Esophagus mucosa (tissue), 1 donor: ENCODE measurements around the gene HBM. TPM values are rescaled to one million over a fixed set of nuclear protein-coding genes. Genes with fewer than 3 reads are reported as not detected.
"Not testable (repeated sequence)": the region's sequence is repeated elsewhere in the genome, so short reads cannot be mapped to it uniquely, and the experiment has no call there.

Experiments used
- ATAC-seq: fragments of 200-7000 bp; cut with Tn5 transposase; one replicate; pipeline ENCODE4 v1.9.1; 2020
- total RNA-seq: library from RNA; stranded (reverse); gene quantifications from one replicate; pipeline ENCODE4 v1.2.4, GENCODE V29; 2023
- donor health status: DM: yes; HTN: yes; CAD: no.

HBM gene
- total RNA-seq, 1 donor from 2014 or later, result not detected

DNA sequence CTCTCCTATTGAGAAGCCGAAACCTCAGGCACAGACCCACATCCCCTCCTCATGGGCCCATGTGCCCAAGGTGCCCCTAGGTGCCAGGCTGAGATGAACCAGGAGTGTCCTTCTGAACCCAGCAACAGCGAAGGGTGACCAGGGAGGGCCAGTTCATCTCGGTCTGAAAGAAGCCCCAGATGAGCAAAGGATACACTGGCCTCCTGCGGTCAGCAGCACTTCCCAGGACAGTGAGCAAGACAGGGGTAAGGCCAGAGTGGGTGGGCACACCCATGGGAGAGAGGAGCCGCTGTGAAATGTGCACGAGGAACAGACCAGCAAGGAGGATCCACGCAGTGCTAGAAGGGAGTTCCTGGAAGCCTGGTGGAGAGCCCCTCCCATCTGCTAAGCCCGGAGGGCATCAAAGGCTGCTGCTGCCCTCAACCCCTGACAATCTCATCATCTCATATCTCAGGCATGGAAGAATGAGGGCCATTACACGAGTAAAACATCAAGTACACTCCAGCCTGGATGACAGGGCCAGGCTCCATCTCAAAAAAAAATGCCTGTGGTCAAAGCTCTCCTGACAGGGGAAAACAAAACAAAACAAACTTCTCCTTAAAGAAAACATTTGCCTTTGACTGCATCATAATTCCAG is 16.6 kb upstream of the HBM start:
- ATAC-seq, result no peak

DNA sequence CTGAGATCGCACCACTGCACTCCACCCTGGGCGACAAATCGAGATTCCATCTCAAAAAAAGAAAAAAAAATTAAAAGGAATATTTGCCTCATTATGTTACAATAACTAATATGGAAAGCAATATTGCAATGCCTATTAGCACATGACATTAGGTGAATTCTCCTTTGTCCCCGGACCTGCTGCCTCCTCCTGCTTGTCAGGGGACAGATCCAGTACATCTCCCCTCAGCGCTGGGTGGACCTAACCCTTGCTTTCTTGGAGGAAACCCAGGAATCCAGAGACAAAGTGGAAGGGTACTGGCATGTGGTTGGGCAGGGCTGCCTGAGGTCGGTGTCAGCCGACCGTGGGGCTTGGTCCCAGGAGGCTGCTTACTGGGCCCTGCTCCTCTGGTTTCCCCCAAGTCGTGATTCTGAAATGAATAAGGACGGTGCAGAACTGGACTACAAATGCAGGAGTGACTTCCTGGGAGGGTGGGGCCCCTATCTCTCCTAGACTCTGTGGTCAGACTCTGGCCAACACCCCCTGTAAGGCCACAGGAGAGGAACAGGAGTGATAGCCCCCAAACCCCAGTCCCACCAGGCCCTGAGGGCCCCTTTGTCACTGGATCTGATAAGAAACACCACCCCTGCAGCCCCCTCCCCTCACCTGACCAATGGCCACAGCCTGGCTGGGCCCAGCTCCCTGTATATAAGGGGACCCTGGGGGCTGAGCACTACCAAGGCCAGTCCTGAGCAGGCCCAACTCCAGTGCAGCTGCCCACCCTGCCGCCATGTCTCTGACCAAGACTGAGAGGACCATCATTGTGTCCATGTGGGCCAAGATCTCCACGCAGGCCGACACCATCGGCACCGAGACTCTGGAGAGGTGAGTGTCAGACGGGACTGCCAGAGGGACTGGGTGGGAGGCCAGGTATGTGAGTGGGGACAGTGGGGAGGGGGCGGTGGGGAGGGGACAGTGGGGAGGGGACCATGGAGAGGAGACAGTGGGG is 13.3 kb upstream of the HBM start, which contains the start of gene HBZ:
TSS of gene HBZ (plus strand) at position 504 of the 988 bp plus-strand sequence. CDS start at position 770, 266 bp downstream.
- ATAC-seq, result peak; percentile 42

GRCh38 chr16:153129-153521 is 12.7 kb upstream of the HBM start:
- ATAC-seq, result peak; percentile 44

DNA sequence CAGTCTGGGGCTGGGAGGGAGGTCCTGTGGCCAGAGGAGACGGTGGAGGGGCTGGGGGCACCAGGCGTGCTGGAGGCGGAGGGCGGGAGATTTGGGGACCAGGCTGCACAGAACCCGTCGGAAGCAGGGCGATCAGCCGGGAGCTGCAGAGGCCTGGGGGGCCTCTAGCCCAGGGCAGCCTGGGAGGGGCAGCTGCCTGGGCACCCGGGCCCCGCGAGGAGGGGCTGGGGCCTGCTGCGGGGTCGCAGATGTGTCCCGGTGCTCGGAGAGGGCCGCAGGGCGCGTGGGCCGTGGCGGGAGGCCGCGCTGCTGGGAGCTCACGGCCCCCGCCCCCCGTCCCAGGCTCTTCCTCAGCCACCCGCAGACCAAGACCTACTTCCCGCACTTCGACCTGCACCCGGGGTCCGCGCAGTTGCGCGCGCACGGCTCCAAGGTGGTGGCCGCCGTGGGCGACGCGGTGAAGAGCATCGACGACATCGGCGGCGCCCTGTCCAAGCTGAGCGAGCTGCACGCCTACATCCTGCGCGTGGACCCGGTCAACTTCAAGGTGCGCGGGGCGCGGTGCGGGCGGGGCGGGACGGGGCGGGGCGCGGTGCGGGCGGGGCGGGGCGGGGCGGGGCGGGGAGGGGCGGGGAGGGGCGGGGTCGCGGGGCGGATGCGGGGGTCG is 12.1 kb upstream of the HBM start:
- peak; percentile 48 for ATAC-seq

DNA sequence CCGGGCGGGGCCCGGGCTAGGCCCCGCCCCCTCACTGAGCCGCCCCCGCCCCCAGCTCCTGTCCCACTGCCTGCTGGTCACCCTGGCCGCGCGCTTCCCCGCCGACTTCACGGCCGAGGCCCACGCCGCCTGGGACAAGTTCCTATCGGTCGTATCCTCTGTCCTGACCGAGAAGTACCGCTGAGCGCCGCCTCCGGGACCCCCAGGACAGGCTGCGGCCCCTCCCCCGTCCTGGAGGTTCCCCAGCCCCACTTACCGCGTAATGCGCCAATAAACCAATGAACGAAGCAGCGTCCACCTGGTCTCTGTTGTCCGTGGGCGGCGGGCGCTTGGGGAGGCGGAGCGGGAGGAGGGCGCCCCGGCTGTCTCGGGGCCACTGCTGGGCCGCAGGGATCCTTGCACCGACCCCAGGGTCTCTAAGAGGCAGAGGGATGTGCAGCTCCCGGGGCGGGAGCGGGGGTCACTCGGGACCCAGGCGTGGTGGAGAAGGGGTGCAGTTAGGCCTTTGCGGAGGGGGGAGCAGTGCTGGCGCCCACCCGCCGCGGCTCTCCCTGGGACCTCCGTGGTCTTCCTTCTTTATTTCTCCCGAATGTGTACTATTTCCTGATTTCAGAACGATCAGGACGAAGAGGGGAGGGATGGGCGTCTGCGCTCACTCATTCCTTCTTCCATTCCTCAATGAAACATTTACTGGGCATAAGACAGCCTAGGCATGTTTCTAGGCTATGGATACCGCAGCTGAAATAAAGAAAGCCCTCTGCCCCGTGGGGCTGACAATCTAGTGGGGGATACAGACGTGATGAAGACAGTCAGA is 11.4 kb upstream of the HBM start:
- peak; percentile 8 for ATAC-seq

GRCh38 chr16:155031-155398 is 10.8 kb upstream of the HBM start:
- ATAC-seq, result no peak

DNA sequence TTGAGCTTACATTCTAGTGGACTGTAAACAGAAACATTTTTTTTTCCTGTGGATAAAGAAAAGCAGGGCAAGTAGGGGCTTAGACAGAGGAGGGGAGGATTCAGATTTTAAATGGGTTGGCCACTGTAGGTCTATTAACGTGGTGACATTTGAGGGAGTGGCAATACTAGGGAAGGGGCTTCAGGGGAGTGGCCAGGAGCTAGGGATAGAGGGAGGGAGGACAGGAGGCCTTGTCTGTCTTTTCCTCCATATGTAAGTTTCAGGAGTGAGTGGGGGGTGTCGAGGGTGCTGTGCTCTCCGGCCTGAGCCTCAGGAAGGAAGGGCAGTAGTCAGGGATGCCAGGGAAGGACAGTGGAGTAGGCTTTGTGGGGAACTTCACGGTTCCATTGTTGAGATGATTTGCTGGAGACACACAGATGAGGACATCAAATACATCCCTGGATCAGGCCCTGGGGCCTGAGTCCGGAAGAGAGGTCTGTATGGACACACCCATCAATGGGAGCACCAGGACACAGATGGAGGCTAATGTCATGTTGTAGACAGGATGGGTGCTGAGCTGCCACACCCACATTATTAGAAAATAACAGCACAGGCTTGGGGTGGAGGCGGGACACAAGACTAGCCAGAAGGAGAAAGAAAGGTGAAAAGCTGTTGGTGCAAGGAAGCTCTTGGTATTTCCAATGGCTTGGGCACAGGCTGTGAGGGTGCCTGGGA is 6.5 kb upstream of the HBM start:
- no peak for ATAC-seq

- ATAC-seq, result not testable (repeated sequence)
Measured at GRCh38 chr16:160242-160641, 5.5 kb upstream of the HBM start.

- ATAC-seq, result no peak
Measured at GRCh38 chr16:160691-161190, 5.0 kb upstream of the HBM start.

DNA sequence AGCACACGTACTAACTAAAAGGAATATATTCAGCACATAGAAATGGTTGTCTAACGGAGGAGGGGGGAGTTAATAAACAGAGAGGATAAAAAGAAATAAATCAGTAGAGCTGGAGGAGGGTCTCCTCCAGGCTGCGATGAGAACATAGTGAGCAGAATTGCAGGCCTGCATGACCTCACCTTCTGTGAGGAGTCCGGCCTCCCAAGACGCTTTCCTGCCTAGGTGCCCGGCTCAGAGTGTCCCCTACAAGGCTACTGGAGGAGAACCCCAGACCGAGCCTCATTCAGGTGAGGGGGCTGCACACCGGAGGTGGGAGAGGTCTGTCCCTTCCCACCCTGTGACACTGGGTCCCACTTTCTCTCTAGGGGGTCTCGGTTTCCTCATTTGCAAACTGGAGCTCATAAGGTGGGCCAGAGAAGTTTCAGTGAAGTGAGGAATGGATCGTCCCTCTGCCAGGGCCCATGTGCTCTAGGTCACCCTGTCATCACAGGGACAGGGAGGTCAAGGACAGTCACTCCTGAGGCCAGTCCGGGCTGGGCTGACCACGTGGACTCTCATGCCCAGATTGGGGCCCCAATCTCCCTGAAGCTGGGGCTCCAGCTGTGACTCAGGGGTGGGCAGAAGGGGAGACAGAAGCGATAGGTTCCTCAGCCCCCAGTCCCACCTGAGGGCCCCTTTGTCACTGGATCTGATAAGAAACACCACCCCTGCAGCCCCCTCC is 3.3 kb upstream of the HBM start:
- no peak for ATAC-seq

DNA sequence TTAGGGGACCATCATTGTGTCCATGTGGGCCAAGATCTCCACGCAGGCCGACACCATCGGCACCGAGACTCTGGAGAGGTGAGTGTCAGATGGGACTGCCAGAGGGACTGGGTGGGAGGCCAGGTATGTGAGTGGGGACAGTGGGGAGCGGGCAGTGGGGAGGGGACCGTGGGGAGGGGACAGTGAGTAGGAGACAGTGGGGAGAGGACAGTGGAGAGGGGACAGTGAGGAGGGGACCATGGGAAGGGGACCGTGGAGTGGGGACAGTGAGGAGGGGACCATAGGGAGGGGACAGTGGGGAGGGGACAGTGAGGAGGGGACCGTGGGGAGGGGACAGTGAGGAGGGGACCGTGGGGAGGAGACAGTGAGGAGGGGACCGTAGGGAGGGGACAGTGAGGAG is 2.6 kb upstream of the HBM start:
- not testable (repeated sequence) for ATAC-seq

- ATAC-seq, result not testable (repeated sequence)
Measured at GRCh38 chr16:163696-164095, 2.1 kb upstream of the HBM start.

GRCh38 chr16:164134-164823 is 1.5 kb upstream of the HBM start:
- peak; percentile 35 for ATAC-seq

GRCh38 chr16:164827-165538 is 795 bp upstream of the HBM start:
- peak; percentile 6 for ATAC-seq

- no peak for ATAC-seq
Measured at GRCh38 chr16:166375-167121, 770 bp downstream of the HBM start.

DNA sequence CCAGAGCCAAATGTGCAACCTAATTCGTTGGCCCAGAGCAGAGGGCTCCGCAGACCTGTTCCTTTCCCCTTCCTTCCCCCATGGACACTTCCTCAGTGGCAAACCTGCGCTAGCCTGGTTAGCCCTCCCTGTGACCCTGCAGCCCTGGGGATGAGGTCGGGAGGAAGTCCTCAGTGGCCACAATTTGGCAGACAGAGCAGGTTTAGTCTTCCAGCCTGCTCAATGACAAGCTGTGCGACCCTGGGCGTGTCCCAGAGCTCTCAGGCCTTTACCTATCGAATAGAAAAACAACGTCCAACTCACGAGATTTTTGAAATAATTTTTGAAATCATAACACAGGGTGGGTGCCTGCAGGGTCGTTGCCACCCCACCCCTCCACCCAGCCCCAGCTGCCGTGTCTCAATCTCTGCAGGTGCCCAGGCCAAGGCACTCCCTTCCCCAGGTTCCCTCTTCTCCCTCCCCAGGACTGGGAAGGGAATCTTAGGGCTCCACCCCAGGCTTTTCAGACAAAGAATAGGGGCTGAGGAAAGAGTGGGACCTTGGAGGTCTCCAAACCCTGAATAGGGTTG is 1.4 kb downstream of the HBM start:
- ATAC-seq, result no peak

DNA sequence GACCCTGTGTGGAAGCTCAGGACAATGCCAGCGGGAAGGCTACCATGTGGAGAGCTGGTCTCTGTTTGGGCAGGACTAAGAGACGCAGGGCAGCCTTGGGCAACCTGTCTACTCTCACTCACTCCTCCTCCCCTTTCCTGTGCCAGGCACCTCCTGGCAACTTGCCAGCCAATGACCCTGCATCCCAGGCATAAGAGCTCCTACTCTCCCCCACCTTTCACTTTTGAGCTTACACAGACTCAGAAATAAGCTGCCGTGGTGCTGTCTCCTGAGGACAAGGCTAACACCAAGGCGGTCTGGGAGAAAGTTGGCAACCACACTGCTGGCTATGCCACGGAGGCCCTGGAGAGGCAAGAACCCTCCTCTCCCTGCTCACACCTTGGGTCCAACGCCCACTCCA is 2.6 kb downstream of the HBM start:
- no peak for ATAC-seq

DNA sequence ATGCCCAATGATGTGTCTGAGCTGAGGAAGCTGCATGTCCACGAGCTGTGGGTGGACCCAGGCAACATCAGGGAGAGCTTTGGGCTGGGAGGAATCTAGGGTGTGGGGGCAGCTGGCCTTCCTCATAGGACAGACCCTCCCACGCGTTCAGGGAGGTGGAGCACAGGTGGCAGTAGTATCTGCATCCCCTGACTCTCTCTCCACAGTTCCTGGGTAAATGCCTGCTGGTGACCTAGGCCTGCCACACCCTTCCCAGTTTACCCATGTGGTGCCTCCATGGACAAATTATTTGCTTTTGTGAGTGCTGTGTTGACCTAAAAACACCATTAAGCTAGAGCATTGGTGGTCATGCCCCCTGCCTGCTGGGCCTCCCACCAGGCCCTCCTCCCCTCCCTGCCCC is 3.2 kb downstream of the HBM start:
- ATAC-seq, result no peak
